NOMO-1 treated with DMSO at 0.1 percent for 48 hours (cell line): ENCODE data around the gene HIRA.
"Not testable (repeated sequence)": the region's sequence is repeated elsewhere in the genome, so short reads cannot be mapped to it uniquely, and the experiment has no call there.

ENCODE experiments used
- DNase-seq: peaks from one replicate; lab custom pipeline; 2025; ENCODE audit not compliant: unreplicated experiment; lab: John Stamatoyannopoulos, UW

The HIRA gene

DNA sequence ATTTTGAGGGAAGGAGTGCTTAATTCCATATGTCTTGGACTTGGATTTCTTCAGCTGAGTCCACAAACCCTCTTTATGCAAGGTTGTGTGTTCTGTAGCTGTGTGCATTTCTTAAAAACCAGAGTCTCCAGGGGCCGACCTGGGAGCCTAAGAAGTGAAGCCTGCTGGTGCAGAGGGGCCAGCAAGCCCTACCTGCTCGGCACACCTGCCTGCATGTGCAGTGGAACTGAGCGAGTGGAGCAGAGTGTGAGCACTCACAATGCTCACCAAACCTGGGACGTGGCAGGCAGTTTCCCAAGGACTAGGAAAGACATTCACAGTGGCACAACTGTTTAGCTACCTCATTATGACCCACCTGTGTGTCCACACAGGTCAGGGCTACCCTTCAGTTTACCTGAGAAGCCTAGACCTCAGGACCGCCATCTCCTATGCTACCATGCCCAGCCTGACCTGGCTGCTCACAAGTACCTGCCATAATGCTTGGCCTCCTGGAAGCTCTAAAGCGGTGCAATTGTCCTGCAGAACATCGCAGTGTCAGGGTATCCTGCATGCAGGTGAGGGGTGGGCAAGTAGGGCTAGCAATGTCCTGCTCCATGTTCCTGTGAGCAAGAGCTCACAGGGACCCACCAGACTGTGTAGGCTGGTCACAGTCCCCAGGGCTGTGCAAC, 12.1 kb upstream of the HIRA start:
- DNase-seq, result no peak

DNA sequence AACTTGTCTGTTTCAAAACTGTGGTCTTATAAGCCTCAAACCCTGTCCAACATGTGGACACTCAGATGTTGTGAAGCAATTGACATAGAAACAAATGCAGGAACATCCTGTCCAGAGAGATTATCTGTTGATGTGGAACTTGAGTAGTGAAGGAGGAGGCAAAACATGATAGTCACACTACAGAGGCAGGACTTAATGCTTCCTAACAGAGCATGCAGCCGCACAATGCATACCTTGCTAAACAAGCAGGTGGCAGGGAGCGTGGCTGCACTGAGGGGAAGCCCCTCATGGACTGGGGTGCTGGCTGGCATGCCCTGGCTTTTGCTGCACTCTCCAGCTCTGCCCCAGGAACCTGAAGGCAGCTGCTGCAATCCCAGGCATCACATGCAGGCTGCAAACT, 10.6 kb upstream of the HIRA start:
- DNase-seq, result no peak

DNA sequence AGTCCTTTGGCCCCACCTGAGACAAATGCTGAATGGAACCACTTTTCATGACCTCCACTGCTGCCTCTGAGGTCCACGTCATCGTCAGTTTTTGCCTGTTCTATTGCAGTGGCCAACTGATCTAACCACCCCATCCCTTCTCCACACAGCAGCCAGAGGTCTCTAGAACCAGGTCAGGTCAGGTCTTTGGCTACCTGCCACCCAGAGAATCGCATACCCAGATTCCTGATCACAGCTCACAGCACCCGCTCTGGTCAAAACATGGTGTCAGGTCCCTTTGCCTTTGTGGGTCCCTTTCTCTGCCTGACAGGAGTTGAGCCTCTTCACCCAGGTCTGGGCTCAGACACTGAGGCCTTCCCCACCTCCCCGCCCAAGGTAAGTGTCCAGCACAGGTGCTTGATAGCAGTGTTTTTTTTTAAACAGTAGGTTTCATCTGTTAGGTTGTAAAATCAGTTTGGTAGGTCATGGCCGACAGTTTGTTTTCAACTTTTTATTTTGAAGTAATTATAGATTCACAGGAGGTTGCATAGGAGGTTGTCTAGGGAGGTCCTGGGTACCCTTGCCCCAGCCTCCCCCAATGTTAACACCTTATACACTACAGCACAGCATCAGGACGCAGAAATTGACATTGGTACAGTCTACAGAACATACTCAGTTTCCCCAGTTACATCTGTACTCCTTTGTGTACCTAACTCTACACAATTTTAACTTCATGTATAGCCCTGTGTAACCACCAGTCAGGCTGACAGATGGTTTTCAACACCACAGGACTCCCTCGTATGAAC, 9.1 kb upstream of the HIRA start:
- DNase-seq, result no peak

DNA sequence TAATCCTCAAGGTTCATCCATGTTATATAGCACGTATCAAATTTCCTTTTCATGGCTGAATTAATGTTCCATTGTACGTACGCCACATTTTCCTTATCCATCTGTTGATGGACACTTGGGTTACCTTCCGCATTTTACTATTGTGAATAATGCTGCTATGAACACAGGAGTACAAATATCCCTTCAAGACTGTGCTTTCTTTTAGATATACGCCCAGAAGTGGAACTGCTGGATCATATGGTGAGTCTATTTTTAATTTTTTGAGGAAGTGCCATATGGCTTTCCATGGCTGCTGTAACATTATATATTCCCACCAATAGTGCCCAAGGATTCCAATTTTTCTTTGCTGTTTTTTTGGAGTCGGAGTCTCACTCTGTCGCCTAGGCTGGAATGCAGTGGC, 6.8 kb upstream of the HIRA start:
- no peak for DNase-seq

DNA sequence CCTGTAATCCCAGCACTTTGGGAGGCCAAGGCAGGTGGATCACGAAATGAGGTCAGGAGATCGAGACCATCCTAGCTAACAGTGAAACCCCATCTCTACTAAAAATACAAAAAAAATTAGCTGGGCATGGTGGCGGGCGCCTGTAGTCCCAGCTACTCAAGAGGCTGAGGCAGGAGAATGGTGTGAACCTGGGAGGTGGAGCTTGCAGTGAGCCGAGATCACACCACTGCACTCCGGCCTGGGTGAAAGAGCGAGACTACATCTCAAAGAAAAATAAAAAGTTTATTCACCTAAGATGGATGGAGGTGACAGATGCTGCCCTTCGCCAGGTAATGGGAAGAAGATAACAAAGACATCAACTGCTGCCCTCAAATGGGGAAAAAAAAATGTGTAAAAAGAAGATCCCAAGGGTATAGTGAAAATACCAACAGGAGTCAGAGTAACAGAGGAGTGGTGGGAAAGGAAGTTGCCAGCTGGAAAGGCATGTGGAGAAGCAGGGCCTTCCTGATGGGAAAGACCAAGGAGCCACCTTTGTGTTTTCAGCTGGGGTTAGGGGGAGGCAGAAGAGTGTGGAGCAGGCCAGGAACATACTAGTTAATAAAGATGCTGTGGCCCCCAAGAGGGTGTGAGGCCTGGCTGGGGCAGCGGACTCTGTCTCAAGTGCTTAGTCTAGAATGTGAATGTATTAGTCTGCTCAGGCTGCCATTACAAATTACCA, 5.1 kb upstream of the HIRA start:
- DNase-seq, result not testable (repeated sequence)

DNA sequence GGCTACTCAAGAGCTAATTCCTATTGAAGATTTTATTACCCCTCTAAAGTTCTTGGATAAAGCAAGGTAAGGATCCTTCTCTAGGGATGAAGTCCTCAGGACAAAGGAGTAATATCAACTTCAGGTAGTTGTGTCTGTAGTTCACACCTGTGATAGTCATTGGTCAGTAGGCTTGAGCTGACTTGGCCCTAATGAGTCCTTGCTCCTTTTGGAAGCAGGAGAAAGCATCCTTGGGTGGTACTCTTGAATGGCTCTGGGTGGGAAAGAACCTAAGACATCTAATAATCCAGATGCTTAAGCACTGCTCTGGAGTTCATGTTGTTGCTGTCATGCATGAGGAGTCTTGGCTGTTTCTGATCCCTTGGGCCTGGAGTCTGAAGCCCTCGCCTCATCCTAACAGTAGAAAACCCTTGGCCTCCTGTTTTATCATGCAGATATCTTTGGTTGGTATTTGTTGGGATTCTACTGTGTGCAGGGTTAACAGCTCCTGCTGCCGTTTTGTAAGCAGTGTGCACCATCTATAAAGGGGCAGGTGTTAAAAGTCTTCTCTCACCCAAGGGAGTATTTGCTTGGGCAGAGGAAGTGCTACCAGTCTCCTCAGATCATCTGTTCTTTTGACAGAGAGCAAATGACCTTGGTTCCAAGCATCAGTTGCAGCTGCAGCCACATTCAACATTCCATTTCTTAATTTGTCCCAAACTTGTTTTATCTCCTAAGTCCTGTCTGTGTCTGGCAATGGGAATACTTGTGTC, 3.5 kb upstream of the HIRA start:
- DNase-seq, result no peak

DNA sequence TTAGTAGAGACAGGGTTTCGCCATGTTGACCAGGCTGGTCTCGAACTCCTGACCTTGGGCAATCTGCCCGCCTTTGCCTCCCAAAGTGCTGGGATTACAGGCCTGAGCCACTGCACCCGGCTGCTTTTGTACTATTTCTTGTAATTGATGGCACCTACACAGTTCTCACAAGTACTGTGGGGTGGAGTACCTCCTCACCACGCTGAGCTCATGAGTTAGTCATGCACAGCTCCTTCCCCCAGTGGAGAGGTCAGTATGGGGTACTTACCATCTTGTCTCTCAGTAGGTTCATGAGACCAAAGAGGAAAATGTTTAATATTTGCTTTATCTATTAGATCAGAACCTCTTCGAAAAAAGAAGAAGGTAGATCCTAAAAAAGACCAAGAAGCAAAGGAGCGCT, 2.9 kb upstream of the HIRA start:
- DNase-seq, result no peak

DNA sequence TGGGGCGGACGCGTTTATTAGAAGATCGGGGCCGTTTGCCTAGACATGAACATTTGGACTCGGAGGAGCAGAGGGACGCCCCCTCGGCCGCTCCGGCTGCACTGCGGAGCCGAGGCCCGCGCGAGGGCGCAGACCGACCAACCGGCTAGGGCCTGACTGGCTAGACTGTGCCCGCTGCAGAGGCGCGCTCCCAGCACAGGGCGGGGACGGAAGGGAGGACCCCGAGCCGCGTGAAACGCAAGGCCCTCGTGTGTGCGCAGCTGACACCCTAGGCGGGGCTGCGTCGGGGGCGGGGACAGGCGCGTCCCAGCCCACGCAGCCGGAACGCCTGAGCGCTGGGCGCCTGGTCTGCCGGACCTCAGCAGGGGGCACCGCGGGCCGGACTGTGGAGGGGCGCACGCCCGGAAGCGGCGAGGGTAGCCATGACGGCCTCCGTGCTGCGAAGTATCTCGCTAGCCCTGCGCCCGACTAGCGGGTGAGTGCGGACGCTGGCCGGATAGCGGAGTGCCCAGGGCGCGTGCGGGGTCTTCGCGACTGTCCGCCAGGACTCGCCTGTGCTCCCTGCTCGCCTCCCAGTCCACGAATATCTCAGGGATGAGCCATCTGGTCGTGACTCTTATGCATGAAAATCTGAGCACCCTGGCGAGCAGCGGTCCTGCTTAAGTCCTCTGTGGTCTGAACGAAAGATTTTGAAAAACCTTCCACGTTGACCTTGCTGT, 759 bp upstream of the HIRA start, which contains the start of gene MRPL40:
Gene MRPL40 (plus strand): TSS at position 413 of the 719 bp plus-strand sequence. CDS start 10 bp downstream, at position 423.
- peak; percentile 90 for DNase-seq

DNA sequence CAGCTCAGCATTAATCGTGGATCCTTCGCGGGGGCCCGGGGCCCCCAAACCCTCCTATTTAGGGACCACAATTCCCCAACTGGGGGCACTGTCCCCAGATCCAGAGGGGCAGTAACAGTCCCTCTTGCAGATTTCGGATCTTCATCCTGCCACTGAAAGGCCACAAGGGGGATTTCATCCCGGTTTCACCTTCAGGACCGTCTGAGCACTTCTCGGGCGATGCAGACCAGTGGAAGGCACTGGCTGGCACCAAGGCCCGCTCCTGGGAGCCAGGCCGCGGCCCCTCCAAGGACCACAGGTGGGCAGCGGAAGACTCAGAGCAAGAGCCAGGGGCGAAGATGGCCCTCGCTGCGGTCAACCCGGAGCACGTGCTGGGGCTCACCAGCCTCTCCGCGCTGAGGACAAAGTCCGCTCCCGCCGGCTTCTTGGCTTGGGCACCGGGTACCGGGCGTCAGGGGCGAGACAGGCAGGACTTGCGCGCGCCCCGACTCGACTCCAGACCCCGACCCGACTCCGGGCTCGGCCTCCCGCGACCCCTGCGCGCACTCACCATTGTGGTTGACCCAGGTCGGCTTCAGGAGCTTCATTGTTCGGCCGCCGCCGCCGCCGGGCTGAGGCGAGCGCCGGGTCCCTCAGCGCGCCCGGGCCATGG, 517 bp downstream of the HIRA start:
- no peak for DNase-seq

DNA sequence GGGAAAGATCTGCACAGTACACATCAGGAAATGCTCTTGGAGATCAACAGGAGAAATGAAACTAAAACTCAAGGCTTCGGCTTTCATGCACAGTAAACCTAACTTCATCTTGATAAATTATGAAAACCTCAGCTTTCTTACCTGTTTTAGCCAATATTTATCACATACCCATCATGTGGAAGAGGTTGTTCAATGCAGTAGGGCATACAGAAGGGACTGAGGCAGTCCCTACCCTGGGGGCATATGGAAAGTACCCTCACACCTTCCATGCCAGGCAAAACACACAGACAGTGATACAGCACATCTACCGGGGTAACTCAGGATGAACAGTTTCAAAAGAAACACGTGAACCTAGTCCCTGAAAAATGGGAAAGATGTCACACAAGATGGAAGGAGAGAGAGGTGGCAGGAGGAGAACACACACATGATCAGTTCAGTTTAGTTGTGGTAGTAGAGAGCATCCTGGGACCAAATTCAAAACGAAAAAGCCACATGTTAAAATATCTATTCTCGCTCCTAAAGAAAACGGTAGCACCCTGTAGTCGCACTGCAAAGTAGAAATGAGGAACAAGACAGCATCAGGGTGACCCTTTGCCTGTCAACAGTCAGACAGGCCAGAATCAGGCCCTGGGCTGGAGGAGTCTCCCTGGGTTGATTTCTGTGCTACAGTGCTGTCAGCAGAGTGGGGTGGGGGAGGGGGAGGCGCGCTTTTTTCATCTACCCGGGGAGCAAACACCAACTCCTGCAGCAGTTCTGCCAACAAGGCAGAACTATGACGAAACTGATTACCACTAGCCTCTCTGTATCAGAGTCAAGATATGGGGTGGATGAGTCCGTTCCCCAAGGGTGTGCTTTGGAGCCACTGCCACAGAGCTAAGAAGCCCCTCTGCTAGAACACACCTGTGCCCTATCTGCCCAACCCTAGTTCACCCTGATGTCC, 1.3 kb downstream of the HIRA start:
- DNase-seq, result peak; percentile 60

DNA sequence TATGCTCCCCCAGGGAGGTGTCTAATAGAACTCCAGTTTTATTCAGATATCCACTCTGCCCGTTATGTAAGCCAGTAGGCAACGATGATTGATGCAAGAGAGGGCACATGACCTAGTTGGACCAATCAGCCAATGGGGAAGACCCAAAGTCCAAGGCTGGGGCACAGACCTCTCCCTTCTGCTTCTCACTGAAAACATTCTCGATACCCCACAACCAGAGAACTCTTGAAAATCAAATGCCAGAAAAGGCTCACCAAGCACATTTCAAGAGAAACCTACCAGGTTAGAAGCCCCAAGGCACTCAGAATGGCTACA, 7.4 kb downstream of the HIRA start:
- DNase-seq, result no peak

DNA sequence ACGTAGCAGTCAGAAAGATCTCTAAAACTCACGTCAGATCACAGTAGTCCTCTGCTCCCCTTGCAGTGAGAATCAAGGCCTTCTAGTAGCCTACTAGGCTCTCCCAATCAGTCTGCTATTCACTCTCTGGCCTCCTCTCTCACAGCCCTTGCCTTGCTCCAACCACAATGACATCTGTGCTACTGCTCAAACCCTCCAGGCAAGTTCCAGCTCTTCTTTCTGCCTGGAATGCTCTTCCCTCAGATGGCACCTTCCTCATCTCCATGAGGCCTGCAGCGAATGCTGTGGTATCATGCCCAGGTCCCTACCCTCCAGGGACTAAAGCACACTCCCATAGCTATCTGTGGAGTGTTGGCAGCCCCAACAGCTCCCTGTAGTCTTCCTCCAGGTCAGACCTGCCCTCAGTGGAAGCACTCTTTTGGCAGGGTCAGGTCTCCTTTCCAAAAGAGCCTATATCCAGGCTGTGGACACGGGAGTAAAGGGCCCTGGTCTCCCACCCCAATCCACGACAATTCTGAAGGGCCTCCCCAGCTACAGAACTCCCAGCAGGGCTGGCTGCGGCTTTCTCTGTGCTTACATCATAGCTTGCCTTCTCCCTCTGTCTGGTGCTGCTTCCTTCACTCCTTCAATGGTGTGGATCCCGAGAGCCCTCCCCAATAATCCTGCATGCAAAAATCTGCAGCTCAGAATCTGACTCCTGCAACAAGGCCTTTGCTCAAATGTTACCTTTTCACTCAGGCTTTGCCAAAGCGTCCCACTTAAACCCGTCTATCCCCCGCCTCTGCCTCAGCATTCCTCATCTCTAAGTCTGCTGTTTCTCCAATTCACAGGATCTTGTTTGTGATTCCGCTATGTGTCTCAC, 8.9 kb downstream of the HIRA start:
- no peak for DNase-seq

DNA sequence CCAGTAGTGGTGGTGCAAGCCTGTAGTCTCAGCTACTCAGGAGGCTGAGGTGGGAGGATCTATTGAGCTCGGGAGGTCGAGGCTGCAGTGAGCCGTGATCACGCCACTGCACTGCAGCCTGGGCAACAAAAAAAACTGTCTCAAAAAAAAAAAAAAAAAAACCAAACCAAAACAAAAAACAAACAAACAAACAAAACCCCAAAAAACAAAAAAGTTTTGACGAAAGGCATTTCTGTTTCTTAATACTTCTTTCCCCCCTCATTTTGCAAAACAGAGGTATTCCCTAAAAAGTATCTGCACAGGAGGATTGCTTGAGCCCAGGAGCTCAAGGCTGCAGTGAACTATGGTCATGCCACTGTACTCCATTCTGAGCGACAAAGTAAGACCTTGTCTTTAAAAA, 11.2 kb downstream of the HIRA start:
- no peak for DNase-seq

DNA sequence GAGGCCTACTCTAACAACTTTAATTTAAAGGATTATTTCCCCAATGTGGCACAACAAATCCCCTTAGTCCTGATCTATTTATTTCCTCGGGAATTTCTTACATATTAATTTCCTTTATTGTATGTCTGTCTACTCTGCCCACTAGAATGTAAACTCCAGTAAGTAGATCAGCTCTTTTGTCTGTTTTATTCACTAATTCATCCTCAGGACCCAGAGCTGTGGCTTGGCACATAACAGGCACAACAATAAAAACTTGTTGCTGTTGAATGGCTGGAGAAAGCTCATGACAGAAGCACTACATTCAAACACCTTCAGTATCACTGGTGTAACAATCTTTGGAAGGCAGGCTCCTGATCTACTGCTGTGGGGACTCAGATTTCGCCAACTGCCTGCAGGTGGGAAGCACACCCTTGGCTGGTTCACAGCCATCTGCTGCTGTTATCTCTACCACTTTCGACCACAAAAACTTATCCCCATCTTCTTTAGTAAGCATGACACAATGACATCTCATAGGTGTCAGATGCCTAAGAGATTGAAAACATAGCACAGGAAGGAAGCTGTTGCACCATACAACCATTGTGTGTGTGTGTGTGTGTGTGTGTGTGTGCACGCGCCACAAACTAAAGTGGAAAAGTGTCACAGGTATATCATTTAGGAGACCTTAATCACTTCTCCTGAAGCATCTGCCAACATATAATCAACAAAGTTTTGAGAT, 11.9 kb downstream of the HIRA start:
- peak; percentile 22 for DNase-seq

DNA sequence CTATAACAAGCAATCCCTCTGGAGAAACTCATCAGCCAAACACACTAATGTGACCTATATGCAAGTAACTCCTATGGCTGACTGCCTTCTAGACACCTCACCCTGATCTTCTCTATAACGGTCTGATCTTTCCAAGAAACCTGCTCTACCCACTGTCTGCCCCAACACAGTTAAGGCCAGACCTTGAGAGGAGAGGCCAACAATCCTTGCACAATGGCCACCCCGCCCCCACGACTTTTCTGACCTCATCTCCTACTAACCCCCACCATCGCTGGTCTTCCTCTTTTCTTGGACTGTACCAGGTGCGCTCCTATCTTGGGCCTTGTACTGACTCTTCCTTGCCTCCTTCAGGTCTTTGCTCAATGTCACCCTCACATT, 12.5 kb downstream of the HIRA start:
- DNase-seq, result peak; percentile 70

DNA sequence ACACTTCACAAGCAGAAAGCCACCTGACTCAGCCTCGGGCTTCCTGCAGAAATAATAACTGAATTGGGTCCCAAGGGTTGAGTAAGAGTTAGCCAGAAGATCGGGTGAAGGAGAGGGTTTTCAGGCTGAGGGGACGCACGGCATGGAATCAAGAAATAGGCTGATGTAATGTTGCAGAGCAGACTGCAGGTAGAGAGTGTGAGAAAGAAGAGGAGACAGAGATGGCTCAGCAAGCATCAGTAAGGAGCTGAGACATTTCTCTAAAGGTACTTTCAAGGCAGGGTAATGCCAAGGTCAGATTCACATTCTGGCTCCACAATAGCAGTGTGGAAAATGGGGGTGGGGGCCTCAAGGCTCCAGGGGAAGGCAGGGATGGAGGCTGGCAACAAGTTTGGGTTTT, 18.6 kb downstream of the HIRA start:
- DNase-seq, result no peak

DNA sequence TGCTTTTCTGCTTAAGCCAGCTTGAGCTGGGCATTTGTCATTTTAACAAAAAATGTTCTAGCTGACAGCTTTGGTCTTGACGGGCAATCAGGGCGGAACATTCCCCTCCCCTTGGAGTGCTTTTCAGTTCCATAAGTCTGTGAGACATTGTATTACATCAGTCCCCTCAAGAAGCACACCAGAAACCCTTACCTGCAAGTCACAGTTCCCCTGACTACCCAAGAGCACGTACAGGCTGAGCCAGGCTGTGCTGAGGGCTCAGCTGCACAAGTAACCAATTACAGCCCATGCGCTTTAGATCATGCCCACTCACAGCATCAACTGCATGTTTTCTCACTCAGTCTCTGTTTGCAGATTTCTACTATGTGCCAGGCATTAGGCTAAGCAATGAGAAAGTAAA, 19.1 kb downstream of the HIRA start:
- DNase-seq, result no peak

DNA sequence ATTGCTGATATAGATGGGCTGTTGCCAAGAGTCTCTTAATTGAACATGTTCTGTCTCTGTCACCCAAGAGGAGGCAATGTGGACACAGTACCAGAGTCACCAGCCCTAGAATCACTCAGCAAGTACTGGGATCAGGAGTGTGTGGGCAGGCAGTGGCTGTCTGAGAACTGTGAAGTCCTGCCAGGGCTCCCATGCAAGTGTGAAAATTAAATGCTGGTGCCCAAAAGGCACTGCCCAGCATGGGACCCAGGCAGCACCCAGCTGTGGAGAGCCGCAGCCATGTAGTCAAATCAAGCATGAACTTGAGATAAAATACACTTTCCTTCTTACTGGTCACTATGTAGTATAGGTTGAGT, 19.9 kb downstream of the HIRA start:
- no peak for DNase-seq
